K562 (cell line): ENCODE results near the gene FLT1. TPM values are rescaled to one million over a fixed set of nuclear protein-coding genes. Genes with fewer than 3 reads are reported as not detected.

Experiments used
- GATAD2B ChIP-seq: fragments of 450-650 bp; IDR thresholded peaks from 2 replicates; pipeline ENCODE4 v1.6.1; 2017; ENCODE audit warnings: mild to moderate bottlenecking, borderline replicate concordance
- GTF2F1 ChIP-seq: IDR thresholded peaks from 2 replicates; pipeline ENCODE4 v1.6.1; 2011; ENCODE audit warnings: low read depth, low read length, improper control_type of control experiment
- MXD1 ChIP-seq: fragments of 250-450 bp; sonication (Bioruptor Pico); IDR thresholded peaks from 2 replicates; pipeline ENCODE4 v1.8.0; 2021; ENCODE audit warnings: borderline replicate concordance, mild to moderate bottlenecking, moderate library complexity; ENCODE audit not compliant: poor library complexity, severe bottlenecking
- NCOA6 ChIP-seq: fragments of 450-650 bp; IDR thresholded peaks from 2 replicates; pipeline ENCODE4 v1.6.1; 2017; ENCODE audit warnings: mild to moderate bottlenecking
- NONO ChIP-seq, 2 experiments: fragments of 200-400 bp in 1 of 2; fragments of 450-650 bp in 1 of 2; formaldehyde crosslinking in 1 of 2; IDR thresholded peaks; 2 replicates each; pipeline ENCODE4 v1.6.1; 2017; ENCODE audit warnings: low read depth in 2 of 2, mild to moderate bottlenecking in 2 of 2, moderate library complexity in 2 of 2, low read length in 1 of 2
- RAD21 ChIP-seq, 2 experiments: fragments of 250-450 bp in 1 of 2; fragments of 450-650 bp in 1 of 2; sonication (Bioruptor Pico) in 1 of 2; formaldehyde crosslinking in 1 of 2; IDR thresholded peaks in 1 of 2; conservative IDR thresholded peaks in 1 of 2; 2 replicates each; pipeline versions ENCODE4 v1.4.0 to v1.8.0; 2020 to 2022; ENCODE audit warnings: mild to moderate bottlenecking in 2 of 2, moderate library complexity in 1 of 2
- SREBF1 ChIP-seq: fragments of 150-350 bp; IDR thresholded peaks from 2 replicates; pipeline ENCODE4 v1.6.1; 2014; ENCODE audit warnings: antibody characterized with exemption, low read depth, low read length, borderline replicate concordance
- ZNF561 ChIP-seq: fragments of 450-650 bp; formaldehyde crosslinking; conservative IDR thresholded peaks from 2 replicates; pipeline ENCODE4 v1.4.0; 2020; ENCODE audit warnings: mild to moderate bottlenecking, moderate library complexity
- ZNF639 ChIP-seq, 2 experiments: fragments of 200-800 bp in 1 of 2; sonication (Bioruptor generic) in 1 of 2; sonication (generic) in 1 of 2; formaldehyde crosslinking in 1 of 2; IDR thresholded peaks in 1 of 2; conservative IDR thresholded peaks in 1 of 2; 2 replicates each; pipeline versions ENCODE4 v1.5.0 to v1.6.1; 2016 to 2020; ENCODE audit warnings: missing compliant biosample characterization in 1 of 2, missing genetic modification characterization in 1 of 2, missing genetic modification reagents in 1 of 2
- ZNF668 ChIP-seq: fragments of 250-450 bp; sonication (Bioruptor Pico); IDR thresholded peaks from 2 replicates; pipeline ENCODE4 v1.8.0; 2022; ENCODE audit warnings: mild to moderate bottlenecking, inconsistent platforms
- ZNF766 ChIP-seq: fragments of 200-800 bp; sonication (Bioruptor generic); conservative IDR thresholded peaks from 2 replicates; pipeline ENCODE4 v1.6.1; 2016; ENCODE audit warnings: missing genetic modification characterization, missing compliant biosample characterization
- polyA plus RNA-seq, 8 experiments: library from polyadenylated mRNA; depleted of rRNA in 4 of 8; stranded (reverse) in 5 of 8; unstranded in 3 of 8; fragments of >200 nt; fragmentation: Nextera tagmentation in 2 of 8; fragmentation: Illumina TruSeq in 1 of 8; extraction: Ambion mirVana in 2 of 8; extraction: Trizol in 1 of 8; gene quantifications; 2 replicates each; pipeline versions ENCODE4 v1.2.1 to v1.2.3, GENCODE V29; 2011 to 2014; ENCODE audit warnings: inconsistent platforms in 1 of 8, missing spikeins in 1 of 8
- total RNA-seq, 7 experiments: library from RNA; depleted of rRNA in 6 of 7; stranded (reverse); fragments of >200 nt in 6 of 7; fragmentation: Illumina TruSeq in 2 of 7; extraction: Trizol in 2 of 7; gene quantifications; 2 replicates each; pipeline versions ENCODE4 v1.2.1 to v1.2.3, GENCODE V29; 2011 to 2021; ENCODE audit warnings: low replicate concordance in 1 of 7
- TF ChIP-seq, protein P1 (sequence below): fragments of 200-600 bp; sonication (generic); IDR thresholded peaks from one replicate; pipeline ENCODE4 v1.6.1; 2012; ENCODE audit warnings: mild to moderate bottlenecking, low read depth, low read length, inconsistent platforms

FLT1 gene
- total and polyA plus RNA-seq, 9 of the 15 experiments (the other 6 are each of a cell fraction or from before 2014, with no cell fraction given): 0.01 to 2.0 (median 0.22) TPM

DNA sequence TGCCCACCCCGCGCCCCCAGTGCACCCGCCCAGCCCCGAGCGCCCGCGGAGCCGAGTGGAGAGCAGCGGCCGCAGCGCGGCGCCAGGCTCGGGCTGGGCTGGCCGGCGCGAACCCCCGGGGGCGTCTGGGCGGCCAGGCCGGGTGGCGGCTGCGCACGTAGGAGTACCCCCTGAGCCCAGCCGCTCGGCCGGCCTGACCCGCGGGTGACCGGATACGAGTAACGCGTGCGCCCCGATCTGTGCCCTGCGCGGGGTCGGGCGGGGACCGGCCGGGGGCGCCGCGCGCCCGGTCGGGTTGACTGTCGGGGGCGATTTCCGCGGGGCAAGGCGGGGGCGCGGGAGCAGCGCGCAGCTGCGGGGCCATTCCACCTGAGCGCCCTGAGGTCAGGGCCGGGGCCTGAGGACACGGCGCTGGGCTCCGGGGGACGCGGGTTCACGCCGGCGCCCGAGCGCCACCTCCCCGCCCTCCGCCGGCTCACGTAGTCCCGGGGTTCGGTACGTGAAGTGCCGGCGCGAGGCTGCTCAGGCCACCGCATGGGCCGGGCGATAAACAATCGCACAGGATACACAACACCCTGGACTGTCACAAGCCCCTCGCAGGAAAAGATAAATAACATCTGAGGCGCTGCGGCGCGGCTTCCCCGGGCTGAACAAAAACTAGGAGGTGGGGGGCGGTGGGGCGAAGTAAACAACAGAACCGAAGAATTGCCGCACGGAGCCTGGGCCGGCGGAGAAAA is 37.6 kb upstream of the FLT1 start (continued):
- TF ChIP-seq, protein P1, sequence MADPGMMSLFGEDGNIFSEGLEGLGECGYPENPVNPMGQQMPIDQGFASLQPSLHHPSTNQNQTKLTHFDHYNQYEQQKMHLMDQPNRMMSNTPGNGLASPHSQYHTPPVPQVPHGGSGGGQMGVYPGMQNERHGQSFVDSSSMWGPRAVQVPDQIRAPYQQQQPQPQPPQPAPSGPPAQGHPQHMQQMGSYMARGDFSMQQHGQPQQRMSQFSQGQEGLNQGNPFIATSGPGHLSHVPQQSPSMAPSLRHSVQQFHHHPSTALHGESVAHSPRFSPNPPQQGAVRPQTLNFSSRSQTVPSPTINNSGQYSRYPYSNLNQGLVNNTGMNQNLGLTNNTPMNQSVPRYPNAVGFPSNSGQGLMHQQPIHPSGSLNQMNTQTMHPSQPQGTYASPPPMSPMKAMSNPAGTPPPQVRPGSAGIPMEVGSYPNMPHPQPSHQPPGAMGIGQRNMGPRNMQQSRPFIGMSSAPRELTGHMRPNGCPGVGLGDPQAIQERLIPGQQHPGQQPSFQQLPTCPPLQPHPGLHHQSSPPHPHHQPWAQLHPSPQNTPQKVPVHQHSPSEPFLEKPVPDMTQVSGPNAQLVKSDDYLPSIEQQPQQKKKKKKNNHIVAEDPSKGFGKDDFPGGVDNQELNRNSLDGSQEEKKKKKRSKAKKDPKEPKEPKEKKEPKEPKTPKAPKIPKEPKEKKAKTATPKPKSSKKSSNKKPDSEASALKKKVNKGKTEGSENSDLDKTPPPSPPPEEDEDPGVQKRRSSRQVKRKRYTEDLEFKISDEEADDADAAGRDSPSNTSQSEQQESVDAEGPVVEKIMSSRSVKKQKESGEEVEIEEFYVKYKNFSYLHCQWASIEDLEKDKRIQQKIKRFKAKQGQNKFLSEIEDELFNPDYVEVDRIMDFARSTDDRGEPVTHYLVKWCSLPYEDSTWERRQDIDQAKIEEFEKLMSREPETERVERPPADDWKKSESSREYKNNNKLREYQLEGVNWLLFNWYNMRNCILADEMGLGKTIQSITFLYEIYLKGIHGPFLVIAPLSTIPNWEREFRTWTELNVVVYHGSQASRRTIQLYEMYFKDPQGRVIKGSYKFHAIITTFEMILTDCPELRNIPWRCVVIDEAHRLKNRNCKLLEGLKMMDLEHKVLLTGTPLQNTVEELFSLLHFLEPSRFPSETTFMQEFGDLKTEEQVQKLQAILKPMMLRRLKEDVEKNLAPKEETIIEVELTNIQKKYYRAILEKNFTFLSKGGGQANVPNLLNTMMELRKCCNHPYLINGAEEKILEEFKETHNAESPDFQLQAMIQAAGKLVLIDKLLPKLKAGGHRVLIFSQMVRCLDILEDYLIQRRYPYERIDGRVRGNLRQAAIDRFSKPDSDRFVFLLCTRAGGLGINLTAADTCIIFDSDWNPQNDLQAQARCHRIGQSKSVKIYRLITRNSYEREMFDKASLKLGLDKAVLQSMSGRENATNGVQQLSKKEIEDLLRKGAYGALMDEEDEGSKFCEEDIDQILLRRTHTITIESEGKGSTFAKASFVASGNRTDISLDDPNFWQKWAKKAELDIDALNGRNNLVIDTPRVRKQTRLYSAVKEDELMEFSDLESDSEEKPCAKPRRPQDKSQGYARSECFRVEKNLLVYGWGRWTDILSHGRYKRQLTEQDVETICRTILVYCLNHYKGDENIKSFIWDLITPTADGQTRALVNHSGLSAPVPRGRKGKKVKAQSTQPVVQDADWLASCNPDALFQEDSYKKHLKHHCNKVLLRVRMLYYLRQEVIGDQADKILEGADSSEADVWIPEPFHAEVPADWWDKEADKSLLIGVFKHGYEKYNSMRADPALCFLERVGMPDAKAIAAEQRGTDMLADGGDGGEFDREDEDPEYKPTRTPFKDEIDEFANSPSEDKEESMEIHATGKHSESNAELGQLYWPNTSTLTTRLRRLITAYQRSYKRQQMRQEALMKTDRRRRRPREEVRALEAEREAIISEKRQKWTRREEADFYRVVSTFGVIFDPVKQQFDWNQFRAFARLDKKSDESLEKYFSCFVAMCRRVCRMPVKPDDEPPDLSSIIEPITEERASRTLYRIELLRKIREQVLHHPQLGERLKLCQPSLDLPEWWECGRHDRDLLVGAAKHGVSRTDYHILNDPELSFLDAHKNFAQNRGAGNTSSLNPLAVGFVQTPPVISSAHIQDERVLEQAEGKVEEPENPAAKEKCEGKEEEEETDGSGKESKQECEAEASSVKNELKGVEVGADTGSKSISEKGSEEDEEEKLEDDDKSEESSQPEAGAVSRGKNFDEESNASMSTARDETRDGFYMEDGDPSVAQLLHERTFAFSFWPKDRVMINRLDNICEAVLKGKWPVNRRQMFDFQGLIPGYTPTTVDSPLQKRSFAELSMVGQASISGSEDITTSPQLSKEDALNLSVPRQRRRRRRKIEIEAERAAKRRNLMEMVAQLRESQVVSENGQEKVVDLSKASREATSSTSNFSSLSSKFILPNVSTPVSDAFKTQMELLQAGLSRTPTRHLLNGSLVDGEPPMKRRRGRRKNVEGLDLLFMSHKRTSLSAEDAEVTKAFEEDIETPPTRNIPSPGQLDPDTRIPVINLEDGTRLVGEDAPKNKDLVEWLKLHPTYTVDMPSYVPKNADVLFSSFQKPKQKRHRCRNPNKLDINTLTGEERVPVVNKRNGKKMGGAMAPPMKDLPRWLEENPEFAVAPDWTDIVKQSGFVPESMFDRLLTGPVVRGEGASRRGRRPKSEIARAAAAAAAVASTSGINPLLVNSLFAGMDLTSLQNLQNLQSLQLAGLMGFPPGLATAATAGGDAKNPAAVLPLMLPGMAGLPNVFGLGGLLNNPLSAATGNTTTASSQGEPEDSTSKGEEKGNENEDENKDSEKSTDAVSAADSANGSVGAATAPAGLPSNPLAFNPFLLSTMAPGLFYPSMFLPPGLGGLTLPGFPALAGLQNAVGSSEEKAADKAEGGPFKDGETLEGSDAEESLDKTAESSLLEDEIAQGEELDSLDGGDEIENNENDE: no peak
- no peak for TF ChIP-seq SREBF1
- peak in 1 of 2 experiments; percentile 10; a peak in 2 of 4 replicates for TF ChIP-seq RAD21 (CRISPR knock-in tag; conservative IDR thresholded peaks at IDR 0.05 in 1 of 2, IDR thresholded peaks at IDR 0.05 in 1 of 2)
- no peak for TF ChIP-seq ZNF668 (CRISPR knock-in tag)
- no peak for TF ChIP-seq GTF2F1
- TF ChIP-seq ZNF561 (CRISPR knock-in tag): no peak
- TF ChIP-seq MXD1: no peak
- TF ChIP-seq GATAD2B: 0 out of 2 replicates have a peak, but pooled peaks have one; percentile 50
- peak in 1 of 2 experiments; percentile 68; a peak in 1 of 4 replicates for TF ChIP-seq ZNF639 (CRISPR knock-in tag; conservative IDR thresholded peaks at IDR 0.05 in 1 of 2, IDR thresholded peaks at IDR 0.05 in 1 of 2)
- no peak for TF ChIP-seq ZNF766 (CRISPR knock-in tag)
- TF ChIP-seq NCOA6: peak; percentile 50; the same call in 1 of the 2 replicates
- TF ChIP-seq NONO (IDR thresholded peaks at IDR 0.05; ENCODE audit: low read depth in 2 of 2, low read length in 1 of 2): peak in 1 of 2 experiments; percentile 47; a peak in 2 of 4 replicates
